A549 (cell line): ENCODE measurements around the gene PARD6B. TPM values are rescaled to one million over a fixed set of nuclear protein-coding genes. Genes with fewer than 3 reads are reported as not detected.

Source experiments
- ATAC-seq, 2 experiments: fragments of 200-7000 bp in 1 of 2; fragments of >200 bp in 1 of 2; cut with Nextera tagmentation in 1 of 2; cut with Tn5 transposase in 1 of 2; 3 replicates each; pipeline versions ENCODE4 v1.8.0 to v1.9.1; 2018 to 2020; ENCODE audit warnings: mild to moderate bottlenecking in 1 of 2, moderate library complexity in 1 of 2
- CTCF ChIA-PET: fragments of 300-600 bp; sonication (Branson Sonifier 250); formaldehyde crosslinking; extraction: SDS; loops from one replicate; lab custom pipeline; 2021; ENCODE audit warnings: antibody characterized with exemption, inconsistent platforms; lab: Yijun Ruan, JAX
- POLR2A ChIA-PET: fragments of 350-600 bp; formaldehyde crosslinking; extraction: SDS; loops from one replicate; lab custom pipeline; 2021; ENCODE audit warnings: antibody characterized with exemption, inconsistent platforms; lab: Yijun Ruan, JAX
- DNase-seq, 2 experiments: peaks; one replicate each; pipeline versions ENCODE4 v3.0.0 to v3.0.0-alpha.2; 2011 to 2016; ENCODE audit warnings: low read depth in 1 of 2, low spot score in 1 of 2
- FAIRE-seq: peaks from 2 replicates; lab custom pipeline; 2011; peaks lifted over from hg19 to GRCh38; lab: Jason Lieb, UNC
- H3K27ac ChIP-seq, 2 experiments: fragments of >200 bp; sonication (Bioruptor Twin); formaldehyde crosslinking; 3 replicates each; pipeline ENCODE4 v1.5.1; 2016 to 2017
- H3K4me1 ChIP-seq: fragments of >200 bp; sonication (Bioruptor Twin); formaldehyde crosslinking; 3 replicates; pipeline ENCODE4 v1.6.1; 2016
- H3K4me2 ChIP-seq: fragments of >200 bp; sonication (Bioruptor Twin); formaldehyde crosslinking; 3 replicates; pipeline ENCODE4 v1.6.1; 2016
- H3K4me3 ChIP-seq: fragments of >200 bp; sonication (Bioruptor Twin); formaldehyde crosslinking; 3 replicates; pipeline ENCODE4 v1.5.1; 2016
- H3K9me3 ChIP-seq: fragments of >200 bp; sonication (Bioruptor Twin); formaldehyde crosslinking; 3 replicates; pipeline ENCODE4 v1.6.1; 2016
- EHMT2 ChIP-seq: fragments of 200-600 bp; sonication (generic); IDR thresholded peaks from 2 replicates; pipeline ENCODE4 v1.6.1; 2016; ENCODE audit warnings: antibody characterized with exemption, low read depth, mild to moderate bottlenecking, moderate library complexity
- ELK1 ChIP-seq: fragments of 150-350 bp; IDR thresholded peaks from 2 replicates; pipeline ENCODE4 v1.6.1; 2014; ENCODE audit warnings: low read depth, mild to moderate bottlenecking, low read length
- EP300 ChIP-seq, 2 experiments: fragments of >200 bp; sonication (Bioruptor Twin); formaldehyde crosslinking; IDR thresholded peaks; 2 replicates in 1 of 2; 3 replicates in 1 of 2; pipeline ENCODE4 v1.6.1; 2016 to 2017
- ESRRA ChIP-seq: fragments of 150-350 bp; IDR thresholded peaks from 2 replicates; pipeline ENCODE4 v1.6.1; 2014; ENCODE audit warnings: mild to moderate bottlenecking, low read length, borderline replicate concordance
- FOSB ChIP-seq: fragments of 250-450 bp; sonication (Bioruptor Pico); IDR thresholded peaks from 2 replicates; pipeline ENCODE4 v1.5.0; 2020; ENCODE audit warnings: mild to moderate bottlenecking, moderate library complexity
- FOSL2 ChIP-seq, 2 experiments: fragments of 450-650 bp in 1 of 2; fragments of >200 bp in 1 of 2; sonication (Bioruptor Twin) in 1 of 2; formaldehyde crosslinking; IDR thresholded peaks; 2 replicates each; pipeline versions ENCODE4 v1.5.0 to v1.6.1; 2016 to 2020; ENCODE audit warnings: mild to moderate bottlenecking in 1 of 2, moderate library complexity in 1 of 2
- FOXS1 ChIP-seq: fragments of 250-450 bp; sonication (Bioruptor Pico); IDR thresholded peaks from 2 replicates; pipeline ENCODE4 v1.5.0; 2020; ENCODE audit warnings: mild to moderate bottlenecking, moderate library complexity
- HOXA7 ChIP-seq: fragments of 250-450 bp; sonication (Bioruptor Pico); IDR thresholded peaks from 2 replicates; pipeline ENCODE4 v1.5.0; 2020; ENCODE audit warnings: mild to moderate bottlenecking, moderate library complexity
- JUN ChIP-seq, 2 experiments: fragments of >200 bp; sonication (Bioruptor Twin); formaldehyde crosslinking; IDR thresholded peaks; 2 replicates in 1 of 2; 3 replicates in 1 of 2; pipeline ENCODE4 v1.6.1; 2016 to 2017
- KDM1A ChIP-seq: fragments of 200-600 bp; sonication (generic); IDR thresholded peaks from 2 replicates; pipeline ENCODE4 v1.6.1; 2016; ENCODE audit warnings: low read depth, mild to moderate bottlenecking
- NFE2L2 ChIP-seq: fragments of 150-350 bp; conservative IDR thresholded peaks from 2 replicates; pipeline ENCODE4 v1.6.1; 2014; ENCODE audit warnings: low read length
- NR3C1 ChIP-seq: fragments of >200 bp; sonication (Bioruptor Twin); formaldehyde crosslinking; IDR thresholded peaks from 3 replicates; pipeline ENCODE4 v1.6.1; 2017
- RCOR1 ChIP-seq: fragments of 150-350 bp; IDR thresholded peaks from 2 replicates; pipeline ENCODE4 v1.6.1; 2014; ENCODE audit warnings: antibody characterized with exemption, low read length, low read depth
- RFX5 ChIP-seq: fragments of 450-650 bp; IDR thresholded peaks from 2 replicates; pipeline ENCODE4 v1.7.1; 2014; ENCODE audit warnings: antibody characterized with exemption, mild to moderate bottlenecking, moderate library complexity
- RNF2 ChIP-seq: fragments of 200-600 bp; sonication (generic); IDR thresholded peaks from 2 replicates; pipeline ENCODE4 v1.6.1; 2016; ENCODE audit warnings: low read depth, mild to moderate bottlenecking, antibody characterized with exemption, moderate library complexity, borderline replicate concordance
- ZC3H11A ChIP-seq: fragments of 450-650 bp; IDR thresholded peaks from 2 replicates; pipeline ENCODE4 v1.6.1; 2014; ENCODE audit warnings: antibody characterized with exemption, mild to moderate bottlenecking
- WGBS: methylation state at CpG from one replicate; pipeline ENCODE4 v1.1.6; 2017; ENCODE audit errors: missing lambda C conversion rate; 5-methylcytosine and 5-hydroxymethylcytosine counted together
- polyA plus RNA-seq, 4 experiments: library from polyadenylated mRNA; depleted of rRNA in 3 of 4; stranded (reverse); fragments of >200 nt; fragmentation: RNase III in 1 of 4; extraction: RNeasy Plus Mini Kit Qiagen cat#74134 plus additional on column Dnase treatment in 1 of 4; gene quantifications; 2 replicates in 3 of 4; 3 replicates in 1 of 4; pipeline ENCODE4 v1.2.3, GENCODE V29; 2011 to 2017
- TF ChIP-seq, protein P1 (sequence below): fragments of 200-600 bp; sonication (generic); IDR thresholded peaks from 2 replicates; pipeline ENCODE4 v1.6.1; 2016; ENCODE audit warnings: antibody characterized with exemption, mild to moderate bottlenecking, moderate library complexity
- TF ChIP-seq, protein P2 (sequence below): fragments of 250-450 bp; sonication (Bioruptor Pico); IDR thresholded peaks from 2 replicates; pipeline ENCODE4 v1.5.0; 2021; ENCODE audit warnings: mild to moderate bottlenecking, moderate library complexity, borderline replicate concordance

The PARD6B gene
- polyA plus RNA-seq, 2 of the 4 experiments (the other 2 are of a cell fraction): 3.1 to 6.4 TPM

DNA sequence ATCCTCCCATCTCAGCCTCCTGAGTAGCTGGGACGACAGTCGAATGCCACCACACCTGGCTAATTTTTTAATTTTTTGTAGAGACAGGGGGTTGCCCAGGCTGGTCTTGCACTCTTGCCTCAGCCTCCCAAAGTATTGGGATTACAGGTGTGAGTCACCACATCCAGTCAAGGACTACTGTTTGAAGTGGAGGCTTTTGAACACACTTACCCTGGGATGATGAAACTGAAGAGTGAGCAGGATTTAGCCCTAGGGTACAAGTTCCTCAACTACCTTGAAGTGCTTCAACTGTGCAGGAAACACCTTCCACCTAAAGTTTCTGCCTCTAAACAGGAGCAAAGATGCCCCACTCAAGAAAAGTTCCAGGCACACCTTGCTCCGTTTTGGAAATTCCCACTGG is 15.7 kb upstream of the PARD6B start:
- ChIA-PET POLR2A (no interaction called here), CTCF (interaction anchor here (0.7 to 2.4 kb wide), 2 partner anchors 34 to 51 kb away, joined by 5 read pairs; no protein-coding TSS in a partner anchor)
- H3K9me3 ChIP-seq: no peaks in the 10 kb centered on the region
- H3K4me1 ChIP-seq: peaks cover 14% of the 10 kb centered on the region; the same call in 1 of the 3 replicates
- H3K27ac ChIP-seq: peak overlapping the region in 1 of 2 experiments; percentile 6; a peak in 1 of 6 replicates
- no peak overlapping the region for H3K4me3 ChIP-seq
- TF ChIP-seq RFX5 (no peak), ELK1 (no peak), HOXA7 (CRISPR knock-in tag) (no peak), RNF2 (no peak), ESRRA (no peak), FOXS1 (CRISPR knock-in tag) (no peak), RCOR1 (no peak), NR3C1 (no peak), ZC3H11A (no peak), FOSL2 (IDR thresholded peaks at IDR 0.05) (no peak), FOSL2 (CRISPR knock-in tag; IDR thresholded peaks at IDR 0.05) (no peak), NFE2L2 (no peak), EP300 (IDR thresholded peaks at IDR 0.05) (no peak)
- TF ChIP-seq, protein P1, sequence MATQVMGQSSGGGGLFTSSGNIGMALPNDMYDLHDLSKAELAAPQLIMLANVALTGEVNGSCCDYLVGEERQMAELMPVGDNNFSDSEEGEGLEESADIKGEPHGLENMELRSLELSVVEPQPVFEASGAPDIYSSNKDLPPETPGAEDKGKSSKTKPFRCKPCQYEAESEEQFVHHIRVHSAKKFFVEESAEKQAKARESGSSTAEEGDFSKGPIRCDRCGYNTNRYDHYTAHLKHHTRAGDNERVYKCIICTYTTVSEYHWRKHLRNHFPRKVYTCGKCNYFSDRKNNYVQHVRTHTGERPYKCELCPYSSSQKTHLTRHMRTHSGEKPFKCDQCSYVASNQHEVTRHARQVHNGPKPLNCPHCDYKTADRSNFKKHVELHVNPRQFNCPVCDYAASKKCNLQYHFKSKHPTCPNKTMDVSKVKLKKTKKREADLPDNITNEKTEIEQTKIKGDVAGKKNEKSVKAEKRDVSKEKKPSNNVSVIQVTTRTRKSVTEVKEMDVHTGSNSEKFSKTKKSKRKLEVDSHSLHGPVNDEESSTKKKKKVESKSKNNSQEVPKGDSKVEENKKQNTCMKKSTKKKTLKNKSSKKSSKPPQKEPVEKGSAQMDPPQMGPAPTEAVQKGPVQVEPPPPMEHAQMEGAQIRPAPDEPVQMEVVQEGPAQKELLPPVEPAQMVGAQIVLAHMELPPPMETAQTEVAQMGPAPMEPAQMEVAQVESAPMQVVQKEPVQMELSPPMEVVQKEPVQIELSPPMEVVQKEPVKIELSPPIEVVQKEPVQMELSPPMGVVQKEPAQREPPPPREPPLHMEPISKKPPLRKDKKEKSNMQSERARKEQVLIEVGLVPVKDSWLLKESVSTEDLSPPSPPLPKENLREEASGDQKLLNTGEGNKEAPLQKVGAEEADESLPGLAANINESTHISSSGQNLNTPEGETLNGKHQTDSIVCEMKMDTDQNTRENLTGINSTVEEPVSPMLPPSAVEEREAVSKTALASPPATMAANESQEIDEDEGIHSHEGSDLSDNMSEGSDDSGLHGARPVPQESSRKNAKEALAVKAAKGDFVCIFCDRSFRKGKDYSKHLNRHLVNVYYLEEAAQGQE: no peak
- TF ChIP-seq, protein P2, sequence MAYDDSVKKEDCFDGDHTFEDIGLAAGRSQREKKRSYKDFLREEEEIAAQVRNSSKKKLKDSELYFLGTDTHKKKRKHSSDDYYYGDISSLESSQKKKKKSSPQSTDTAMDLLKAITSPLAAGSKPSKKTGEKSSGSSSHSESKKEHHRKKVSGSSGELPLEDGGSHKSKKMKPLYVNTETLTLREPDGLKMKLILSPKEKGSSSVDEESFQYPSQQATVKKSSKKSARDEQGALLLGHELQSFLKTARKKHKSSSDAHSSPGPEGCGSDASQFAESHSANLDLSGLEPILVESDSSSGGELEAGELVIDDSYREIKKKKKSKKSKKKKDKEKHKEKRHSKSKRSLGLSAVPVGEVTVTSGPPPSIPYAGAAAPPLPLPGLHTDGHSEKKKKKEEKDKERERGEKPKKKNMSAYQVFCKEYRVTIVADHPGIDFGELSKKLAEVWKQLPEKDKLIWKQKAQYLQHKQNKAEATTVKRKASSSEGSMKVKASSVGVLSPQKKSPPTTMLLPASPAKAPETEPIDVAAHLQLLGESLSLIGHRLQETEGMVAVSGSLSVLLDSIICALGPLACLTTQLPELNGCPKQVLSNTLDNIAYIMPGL (CRISPR knock-in tag): no peak
- DNase-seq (no peak), FAIRE-seq (no peak), ATAC-seq (no peak)
- WGBS: 94% methylated on average over 3 of the region's 3 CpGs
- H3K4me2 ChIP-seq: no peak overlapping the region

DNA sequence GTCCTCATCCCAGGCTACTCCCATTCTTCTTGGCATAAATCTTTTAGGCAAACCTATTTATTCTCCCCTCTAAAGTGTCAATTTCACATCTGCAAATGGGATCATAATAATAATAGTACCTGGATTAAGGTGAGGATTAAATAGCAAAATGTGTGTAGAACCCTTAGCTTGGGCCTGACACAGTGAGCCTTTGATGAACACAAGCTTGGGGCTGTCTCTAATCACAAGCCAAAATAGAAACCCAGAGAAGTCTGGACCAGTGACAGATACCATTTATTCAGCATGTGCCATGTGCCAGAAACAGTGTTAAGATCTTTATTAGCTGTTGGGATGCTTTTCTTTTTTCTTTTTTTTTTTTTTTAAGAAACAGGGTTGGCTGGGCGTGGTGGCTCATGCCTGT is 14.9 kb upstream of the PARD6B start:
- POLR2A ChIA-PET: no interaction called here
- WGBS: 75% methylated on average over 1 of the region's 1 CpG

More for the DNA sequence above, 14.9 kb upstream of the PARD6B start:
- TF ChIP-seq EP300 (IDR thresholded peaks at IDR 0.05) (no peak), ESRRA (no peak), JUN (IDR thresholded peaks at IDR 0.05) (no peak), FOSB (no peak), EHMT2 (no peak), RCOR1 (no peak), KDM1A (no peak)
- TF ChIP-seq, all 56 proteins: peak for 0
- CTCF ChIA-PET: interaction anchor here (0.6 to 3.1 kb wide), 10 partner anchors 12 to 433 kb away, joined by 3 to 29 read pairs (median 6); no protein-coding TSS in a partner anchor
- no peak for FAIRE-seq
- Histone ChIP-seq H3K4me2 (no peak overlapping the region), H3K27ac (no peak overlapping the region), H3K9me3 (no peaks in the 10 kb centered on the region), H3K4me3 (no peak overlapping the region), H3K4me1 (peaks cover 14% of the 10 kb centered on the region; the same call in 2 of the 3 replicates)
- DNase-seq: no peak
- no peak for ATAC-seq
